Heart right ventricle (tissue), 16 donors: ENCODE data around the gene TEF. TPM values are rescaled to one million over a fixed set of nuclear protein-coding genes. Genes with fewer than 3 reads are reported as not detected.

Source experiments
- ATAC-seq, 8 donors: fragments of 200-7000 bp; cut with Tn5 transposase; one replicate each; pipeline ENCODE4 v1.9.1; 2020; ENCODE audit warnings: mild to moderate bottlenecking in 8 of 8, moderate library complexity in 8 of 8, moderate number of reproducible peaks in 1 of 8
- DNase-seq, 2 donors: peaks; one replicate each; pipeline ENCODE4 v3.0.0-alpha.2; 2020
- H3K27ac ChIP-seq, 10 donors: fragments of 200-600 bp; sonication (generic) in 2 of 10; one replicate each; pipeline versions ENCODE4 v1.5.0 to v1.8.0; 2020 to 2022; ENCODE audit warnings: mild to moderate bottlenecking in 3 of 10
- H3K27me3 ChIP-seq, 7 donors: fragments of 200-600 bp; one replicate each; pipeline ENCODE4 v1.8.0; 2021 to 2022; ENCODE audit warnings: mild to moderate bottlenecking in 2 of 7
- H3K36me3 ChIP-seq, 9 donors: fragments of 200-600 bp; sonication (generic) in 1 of 9; one replicate each; pipeline versions ENCODE4 v1.5.0 to v1.8.0; 2020 to 2022; ENCODE audit warnings: mild to moderate bottlenecking in 2 of 9
- H3K4me1 ChIP-seq, 9 donors: fragments of 200-600 bp; sonication (generic) in 1 of 9; one replicate each; pipeline versions ENCODE4 v1.5.0 to v1.8.0; 2020 to 2022; ENCODE audit warnings: mild to moderate bottlenecking in 4 of 9
- H3K4me3 ChIP-seq, 10 donors: fragments of 200-600 bp; sonication (generic) in 2 of 10; one replicate each; pipeline versions ENCODE4 v1.5.0 to v1.8.0; 2020 to 2022; ENCODE audit warnings: mild to moderate bottlenecking in 7 of 10, moderate library complexity in 2 of 10
- H3K9me3 ChIP-seq, 11 donors: fragments of 200-600 bp in 10 of 11; sonication (generic) in 2 of 11; one replicate each; pipeline versions ENCODE4 v1.5.0 to v1.8.0; 2013 to 2022; ENCODE audit warnings: mild to moderate bottlenecking in 2 of 11, control low read depth in 1 of 11, moderate library complexity in 1 of 11
- WGBS, 2 donors: extraction: QIAGEN DNeasy Blood & Tissue Kit; methylation state at CpG; one replicate each; pipeline ENCODE4 v1.1.7; 2013; ENCODE audit warnings: inconsistent platforms in 1 of 2; 5-methylcytosine and 5-hydroxymethylcytosine counted together
- intact Hi-C, 10 donors: fragments of 100-400 bp; cut with DNase I; formaldehyde crosslinking; loops; one replicate each; pipeline versions ENCODE4 v1.11.1 to v1.14.2; 2022
- polyA plus RNA-seq, 2 donors: library from polyadenylated mRNA; stranded (reverse); fragments of 200-250 nt; gene quantifications; one replicate each; pipeline ENCODE4 v1.2.3, GENCODE V29; 2013
- total RNA-seq, 10 donors: library from RNA; stranded (reverse); fragmentation: NEBNext Ultra II Directional in 3 of 10; extraction: Animal tissue kit (Norgen Biotek cat#: 25700) in 3 of 10; gene quantifications; one replicate each; pipeline versions ENCODE4 v1.2.1 to v1.2.4, GENCODE V29; 2021 to 2023
- TF ChIP-seq, protein P1 (sequence below), 9 donors: fragments of 200-600 bp; sonication (generic) in 2 of 9; IDR thresholded peaks; one replicate each; pipeline versions ENCODE4 v1.5.0 to v1.8.0; 2021 to 2022; ENCODE audit warnings: antibody characterized with exemption in 9 of 9, mild to moderate bottlenecking in 5 of 9, moderate library complexity in 1 of 9
- donor health status: Arrhythmogenic right ventricular cardiomyopathy.
- donor health status: ischemic (EF 13 %, LVEDD 7.1; RV severe dilation, severe dysfunction).
- donor health status: healthy with polysubstance abuse.
- donor health status: DM: no; HTN: yes; CAD: no.
- donor health status: DM: no; HTN: no; CAD: no.
- donor health status: ischemic (EF 25% LVEDD 6.9; RV normal size, moderate dysfunction).
- donor health status: ischemic (EF 25% LVEDD 5.7; RV mildly dilated, moderate dysfunction).
- donor health status: healthy.
- donor health status: DM: yes; HTN: yes; CAD: no.
- donor health status: Ischemic cardiomyopathy.
- donor health status: ischemic (EF 35%, LVEDD 5.7; RV mildly dilated, moderate dysfunction).
- donor health status: nonischemic (EF 11% LVEDD 7.7; RV severe dilation, severe dysfunction).
- donor health status: DM: yes; HTN: yes; CAD: no.
- donor health status: PGD.
- donor health status: ischemic (EF 29% LVEDD 5.4; RV normal size, mild dysfunction).
- donor health status: nonischemic (EF 23%, LVEDD 6.1; RV moderate dilation, normal function).

TEF gene
- total and polyA plus RNA-seq, 12 donors: 5.5 to 29.1 (median 16.9) TPM

- H3K4me3 ChIP-seq: no peak overlapping the region
- DNase-seq: no peak
- TF ChIP-seq, protein P1, sequence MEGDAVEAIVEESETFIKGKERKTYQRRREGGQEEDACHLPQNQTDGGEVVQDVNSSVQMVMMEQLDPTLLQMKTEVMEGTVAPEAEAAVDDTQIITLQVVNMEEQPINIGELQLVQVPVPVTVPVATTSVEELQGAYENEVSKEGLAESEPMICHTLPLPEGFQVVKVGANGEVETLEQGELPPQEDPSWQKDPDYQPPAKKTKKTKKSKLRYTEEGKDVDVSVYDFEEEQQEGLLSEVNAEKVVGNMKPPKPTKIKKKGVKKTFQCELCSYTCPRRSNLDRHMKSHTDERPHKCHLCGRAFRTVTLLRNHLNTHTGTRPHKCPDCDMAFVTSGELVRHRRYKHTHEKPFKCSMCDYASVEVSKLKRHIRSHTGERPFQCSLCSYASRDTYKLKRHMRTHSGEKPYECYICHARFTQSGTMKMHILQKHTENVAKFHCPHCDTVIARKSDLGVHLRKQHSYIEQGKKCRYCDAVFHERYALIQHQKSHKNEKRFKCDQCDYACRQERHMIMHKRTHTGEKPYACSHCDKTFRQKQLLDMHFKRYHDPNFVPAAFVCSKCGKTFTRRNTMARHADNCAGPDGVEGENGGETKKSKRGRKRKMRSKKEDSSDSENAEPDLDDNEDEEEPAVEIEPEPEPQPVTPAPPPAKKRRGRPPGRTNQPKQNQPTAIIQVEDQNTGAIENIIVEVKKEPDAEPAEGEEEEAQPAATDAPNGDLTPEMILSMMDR (IDR thresholded peaks at IDR 0.05): no peak
- H3K27ac ChIP-seq: no peak overlapping the region
- no peaks in the 10 kb centered on the region for H3K27me3 ChIP-seq
- peaks cover 12 to 50% (median 42%) of the 10 kb centered on the region in 9 donors for H3K4me1 ChIP-seq
- no peak for ATAC-seq
- H3K36me3 ChIP-seq: no peaks in the 10 kb centered on the region
- intact Hi-C loops: no loop called here
- no peaks in the 10 kb centered on the region for H3K9me3 ChIP-seq
Observed at GRCh38 chr22:41406410-41406809, 24.7 kb downstream of the TEF start.

DNA sequence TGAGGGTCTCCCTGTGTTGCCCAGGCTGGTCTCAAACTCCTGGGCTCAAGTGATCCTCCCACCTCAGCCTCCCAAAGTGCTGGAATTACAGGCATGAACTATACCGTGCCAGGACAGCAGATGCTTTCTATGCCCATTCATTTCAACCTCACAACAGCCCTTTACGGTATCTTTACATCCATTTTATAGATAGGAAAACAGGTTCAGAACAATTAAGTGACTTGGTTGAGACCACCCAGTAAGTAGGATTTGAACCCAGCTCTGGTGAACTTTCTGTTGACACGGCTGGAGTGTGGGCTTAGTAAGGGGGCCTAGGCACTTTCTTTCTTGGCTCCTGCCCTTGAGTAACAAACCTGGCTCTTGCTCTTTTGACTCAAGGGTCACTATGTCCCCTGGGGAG, 25.7 kb downstream of the TEF start:
- ATAC-seq (no peak), DNase-seq (no peak)
- 82 to 88% methylated on average over 3 of the region's 3 CpGs for WGBS, 2 donors
- no peaks in the 10 kb centered on the region for H3K27me3 ChIP-seq
- TF ChIP-seq, protein P1 (IDR thresholded peaks at IDR 0.05): no peak
- intact Hi-C loops: no loop called here
- H3K36me3 ChIP-seq: no peaks in the 10 kb centered on the region
- H3K4me1 ChIP-seq: peaks cover 12 to 50% (median 42%) of the 10 kb centered on the region in 9 donors
- no peak overlapping the region for H3K27ac ChIP-seq
- no peaks in the 10 kb centered on the region for H3K9me3 ChIP-seq
- no peak overlapping the region for H3K4me3 ChIP-seq

GRCh38 chr22:41408665-41409064, 26.9 kb downstream of the TEF start:
- WGBS, 2 donors: 71 to 80% methylated on average over 8 of the region's 8 CpGs
- DNase-seq: no peak
- intact Hi-C loops: no loop called here
- no peaks in the 10 kb centered on the region for H3K36me3 ChIP-seq
- H3K4me3 ChIP-seq: no peak overlapping the region
- peak overlapping the region in 4 of 10 donors; percentile 31 to 99 (median 66) for H3K27ac ChIP-seq
- H3K4me1 ChIP-seq: peaks cover 12 to 45% (median 35%) of the 10 kb centered on the region in 9 donors
- TF ChIP-seq, protein P1 (IDR thresholded peaks at IDR 0.05): no peak
- no peaks in the 10 kb centered on the region for H3K9me3 ChIP-seq
- no peak for ATAC-seq
- no peaks in the 10 kb centered on the region for H3K27me3 ChIP-seq

DNA sequence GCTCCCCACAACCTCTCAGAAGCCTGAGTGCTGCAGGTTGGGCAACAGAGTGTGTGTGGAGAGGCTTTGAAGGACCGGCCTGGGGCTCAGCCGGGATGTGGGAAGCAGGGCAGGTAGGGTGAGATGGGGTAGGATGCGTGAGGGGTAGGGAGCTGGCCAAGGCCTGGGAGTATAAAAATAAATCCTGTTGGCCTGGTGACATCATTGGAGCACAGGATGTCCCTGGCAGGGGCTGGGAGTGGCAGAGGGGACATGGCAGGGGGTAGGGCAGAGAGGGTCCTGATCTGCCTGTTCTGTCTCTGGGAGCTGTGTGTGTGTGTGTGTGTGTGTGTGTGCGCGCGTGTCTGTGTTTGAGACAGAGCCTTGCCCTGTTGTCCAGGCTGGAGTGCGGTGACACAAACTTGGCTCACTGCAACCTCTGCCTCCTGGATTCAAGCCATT, 28.6 kb downstream of the TEF start:
- H3K4me1 ChIP-seq: peaks cover 18 to 51% (median 38%) of the 10 kb centered on the region in 9 donors
- no peak overlapping the region for H3K4me3 ChIP-seq
- no peaks in the 10 kb centered on the region for H3K27me3 ChIP-seq
- 33 to 36% methylated on average over 7 of the region's 7 CpGs for WGBS, 2 donors
- TF ChIP-seq, protein P1 (IDR thresholded peaks at IDR 0.05): no peak
- no peaks in the 10 kb centered on the region for H3K9me3 ChIP-seq
- H3K36me3 ChIP-seq: no peaks in the 10 kb centered on the region
- intact Hi-C loops: loop anchor here in 2 of 10 donors (2.0 kb wide), 2 partner anchors 34 to 36 kb away; partner anchors contain the start of gene TOB2 (in 1 of the 2)
- DNase-seq: peak; percentile 70 to 71
- peak overlapping the region; percentile 45 to 100 (median 100) for H3K27ac ChIP-seq
- ATAC-seq: peak in 7 of 8 donors; percentile 26 to 87 (median 76)
